ENCODE results near the gene BICD1. TPM values are rescaled to one million over a fixed set of nuclear protein-coding genes. Genes with fewer than 3 reads are reported as not detected.
A peak's percentile ranks its signal among the peaks of the same experiment; 100 is the strongest.

The BICD1 gene
- total and polyA plus RNA-seq, 12 donors = 2.5 to 14.7 (median 9.2) TPM

DNA sequence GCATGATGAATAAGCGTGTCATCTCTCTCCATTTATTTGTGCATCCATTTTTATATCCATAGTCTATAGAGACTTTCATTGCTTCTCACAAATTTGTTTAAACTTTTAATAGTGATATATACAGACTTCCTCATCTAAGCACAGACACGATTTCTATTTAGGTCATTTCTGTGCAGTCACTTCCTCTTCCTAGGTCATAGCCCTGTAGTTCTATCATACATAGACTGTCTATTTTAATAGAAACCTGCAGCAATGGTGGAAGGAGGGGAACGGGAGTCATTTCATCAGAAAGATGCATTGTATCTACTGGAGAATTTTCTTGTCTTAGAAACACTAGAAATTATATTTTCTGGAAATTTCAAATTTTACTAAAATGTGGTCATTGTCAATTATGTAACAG lies 159.3 kb downstream of the BICD1 start:
- H3K9me3 ChIP-seq = no peaks in the 10 kb centered on the region
- H3K36me3 ChIP-seq = no peaks in the 10 kb centered on the region
- H3K4me1 ChIP-seq = peaks cover 0 to 21% (median 4%) of the 10 kb centered on the region in 9 donors
- no peak overlapping the region for H3K27ac ChIP-seq
- intact Hi-C loops (cut with DNase I) = no loop called here
- H3K4me3 ChIP-seq = no peak overlapping the region
- WGBS, 2 donors = 68 to 70% methylated on average over 3 of the region's 3 CpGs
- ATAC-seq = peak in 1 of 8 donors; percentile 46
- H3K27me3 ChIP-seq = no peaks in the 10 kb centered on the region
- TF ChIP-seq, protein P1, sequence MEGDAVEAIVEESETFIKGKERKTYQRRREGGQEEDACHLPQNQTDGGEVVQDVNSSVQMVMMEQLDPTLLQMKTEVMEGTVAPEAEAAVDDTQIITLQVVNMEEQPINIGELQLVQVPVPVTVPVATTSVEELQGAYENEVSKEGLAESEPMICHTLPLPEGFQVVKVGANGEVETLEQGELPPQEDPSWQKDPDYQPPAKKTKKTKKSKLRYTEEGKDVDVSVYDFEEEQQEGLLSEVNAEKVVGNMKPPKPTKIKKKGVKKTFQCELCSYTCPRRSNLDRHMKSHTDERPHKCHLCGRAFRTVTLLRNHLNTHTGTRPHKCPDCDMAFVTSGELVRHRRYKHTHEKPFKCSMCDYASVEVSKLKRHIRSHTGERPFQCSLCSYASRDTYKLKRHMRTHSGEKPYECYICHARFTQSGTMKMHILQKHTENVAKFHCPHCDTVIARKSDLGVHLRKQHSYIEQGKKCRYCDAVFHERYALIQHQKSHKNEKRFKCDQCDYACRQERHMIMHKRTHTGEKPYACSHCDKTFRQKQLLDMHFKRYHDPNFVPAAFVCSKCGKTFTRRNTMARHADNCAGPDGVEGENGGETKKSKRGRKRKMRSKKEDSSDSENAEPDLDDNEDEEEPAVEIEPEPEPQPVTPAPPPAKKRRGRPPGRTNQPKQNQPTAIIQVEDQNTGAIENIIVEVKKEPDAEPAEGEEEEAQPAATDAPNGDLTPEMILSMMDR (IDR thresholded peaks at IDR 0.05) = no peak
- no peak for DNase-seq

DNA sequence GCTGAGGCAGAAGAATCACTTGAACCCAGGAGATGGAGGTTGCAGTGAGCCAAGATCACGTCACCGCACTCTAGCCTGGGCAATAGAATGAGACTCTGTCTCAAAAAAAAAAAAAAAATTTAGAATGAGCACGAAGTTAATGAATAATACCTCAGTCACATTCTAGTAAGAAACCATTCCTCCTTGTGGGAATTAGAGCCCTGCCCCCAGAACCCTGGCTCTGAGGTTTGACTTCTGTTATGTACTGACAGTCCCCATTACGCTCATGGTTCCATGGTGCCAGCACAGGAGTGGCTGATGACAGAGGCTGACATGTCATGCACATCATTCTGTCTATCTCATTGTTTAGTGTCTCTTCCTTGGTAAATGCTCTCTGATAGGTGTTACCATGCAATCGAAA lies 160.1 kb downstream of the BICD1 start:
- DNase-seq (no peak), ATAC-seq (no peak)
- Histone ChIP-seq H3K27me3 (no peaks in the 10 kb centered on the region), H3K36me3 (no peaks in the 10 kb centered on the region), H3K4me3 (no peak overlapping the region), H3K27ac (no peak overlapping the region), H3K4me1 (peaks cover 0 to 29% (median 12%) of the 10 kb centered on the region in 9 donors), H3K9me3 (no peaks in the 10 kb centered on the region)
- WGBS, 2 donors = 91 to 94% methylated on average over 5 of the region's 5 CpGs
- TF ChIP-seq, protein P1 (IDR thresholded peaks at IDR 0.05) = no peak
- intact Hi-C loops (cut with DNase I) = no loop called here

DNA sequence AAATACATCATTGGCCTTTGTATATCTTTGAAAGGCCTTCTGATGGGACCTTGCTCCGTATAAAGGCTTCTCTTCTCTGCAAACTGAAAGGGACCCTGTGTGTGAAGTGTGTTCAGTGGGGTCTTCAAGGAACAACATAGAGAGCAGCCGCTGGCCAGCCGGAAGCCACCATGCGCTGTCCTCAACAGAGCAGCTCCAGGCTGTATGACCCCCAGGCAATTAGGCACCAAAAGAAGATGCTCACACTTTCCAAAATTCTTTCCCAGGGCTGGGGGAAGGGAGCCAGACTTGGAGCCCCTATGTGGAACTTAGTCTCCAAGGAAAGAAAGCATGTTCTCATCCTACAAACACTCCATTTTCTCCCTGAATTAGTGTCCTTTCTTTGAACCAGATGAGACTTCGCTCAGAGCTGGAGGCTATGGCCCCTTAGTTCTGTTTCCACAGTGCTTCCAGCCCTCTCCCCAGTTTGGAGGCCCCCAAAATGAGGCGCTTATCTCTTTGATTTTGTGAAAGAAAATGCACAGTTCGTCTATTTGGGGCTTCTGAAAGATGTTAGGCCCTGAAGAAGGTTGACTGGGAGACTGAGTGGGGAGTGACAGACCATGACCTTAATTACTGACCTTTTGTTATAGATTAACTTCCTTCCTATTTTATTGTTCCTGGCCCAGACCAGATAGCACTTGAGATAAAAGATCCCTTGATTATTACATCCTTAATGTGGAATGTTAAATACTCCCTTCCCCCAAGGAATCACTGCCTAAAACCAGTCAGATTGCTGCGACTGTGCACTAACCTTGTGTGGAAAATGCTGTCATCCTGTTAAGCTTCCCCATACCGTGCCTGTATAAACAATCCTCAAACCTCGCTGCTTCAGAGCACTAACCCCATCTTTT lies 164.4 kb downstream of the BICD1 start:
- TF ChIP-seq, protein P1 (IDR thresholded peaks at IDR 0.05) = no peak
- WGBS, 2 donors = 65 to 71% methylated on average over 10 of the region's 10 CpGs
- no peak overlapping the region for H3K4me3 ChIP-seq
- H3K36me3 ChIP-seq = no peaks in the 10 kb centered on the region
- no peak for DNase-seq
- H3K9me3 ChIP-seq = no peaks in the 10 kb centered on the region
- H3K27me3 ChIP-seq = no peaks in the 10 kb centered on the region
- peak in 6 of 8 donors; percentile 64 to 83 (median 68) for ATAC-seq
- peak overlapping the region in 7 of 10 donors; percentile 5 to 54 (median 25) for H3K27ac ChIP-seq
- peaks cover 2 to 23% (median 16%) of the 10 kb centered on the region in 9 donors for H3K4me1 ChIP-seq
- intact Hi-C loops (cut with DNase I) = no loop called here

DNA sequence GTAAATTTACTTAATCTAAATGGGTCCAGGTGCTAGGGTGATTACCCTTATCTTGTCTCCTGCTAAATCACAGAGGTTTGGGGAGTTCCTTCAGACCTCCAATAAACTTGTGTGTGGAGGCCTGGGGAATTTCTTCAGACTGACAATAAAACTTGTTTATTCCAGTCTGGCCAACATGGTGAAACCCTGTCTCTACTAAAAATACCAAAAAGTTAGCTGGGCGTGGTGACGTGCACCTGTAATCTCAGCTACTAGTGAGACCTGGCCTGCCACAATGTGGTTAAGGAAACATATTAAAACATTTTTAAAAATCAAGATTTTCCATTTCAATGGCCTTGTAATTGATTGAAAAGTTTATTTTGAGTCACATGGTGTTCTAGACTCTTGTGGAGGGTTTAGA lies 165.8 kb downstream of the BICD1 start:
- DNase-seq = no peak
- peaks cover 2 to 23% (median 16%) of the 10 kb centered on the region in 9 donors for H3K4me1 ChIP-seq
- 98 to 99% methylated on average over 2 of the region's 2 CpGs for WGBS, 2 donors

More for the DNA sequence above, 165.8 kb downstream of the BICD1 start:
- H3K9me3 ChIP-seq = no peaks in the 10 kb centered on the region
- no peaks in the 10 kb centered on the region for H3K36me3 ChIP-seq
- H3K4me3 ChIP-seq = no peak overlapping the region
- H3K27me3 ChIP-seq = no peaks in the 10 kb centered on the region
- TF ChIP-seq, protein P1 (IDR thresholded peaks at IDR 0.05) = no peak
- H3K27ac ChIP-seq = no peak overlapping the region
- intact Hi-C loops (cut with DNase I) = no loop called here
- ATAC-seq = no peak
